K562 (cell line): Measurements from ENCODE around the gene VSTM2B. TPM values are rescaled to one million over a fixed set of nuclear protein-coding genes. Genes with fewer than 3 reads are reported as not detected.

Experiments used
- ARID3A ChIP-seq: IDR thresholded peaks from 2 replicates; pipeline ENCODE4 v1.6.1; 2012; ENCODE audit warnings: low read depth, low read length, improper control_type of control experiment, borderline replicate concordance
- ATF3 ChIP-seq, 2 experiments: fragments of 450-650 bp in 1 of 2; sonication (generic) in 1 of 2; formaldehyde crosslinking in 1 of 2; IDR thresholded peaks in 1 of 2; conservative IDR thresholded peaks in 1 of 2; 2 replicates each; pipeline versions ENCODE4 v1.6.1 to v1.8.1; 2016 to 2023; ENCODE audit warnings: mild to moderate bottlenecking in 2 of 2, moderate library complexity in 2 of 2, inconsistent platforms in 1 of 2, missing genetic modification reagents in 1 of 2
- BCL6 ChIP-seq: fragments of 250-450 bp; sonication (Bioruptor Pico); IDR thresholded peaks from 2 replicates; pipeline ENCODE4 v1.4.0; 2020
- BCLAF1 ChIP-seq, 2 experiments: fragments of 450-650 bp in 1 of 2; IDR thresholded peaks; 2 replicates each; pipeline ENCODE4 v1.6.1; 2011 to 2017; ENCODE audit warnings: low read depth in 2 of 2, antibody characterized with exemption in 1 of 2, borderline replicate concordance in 1 of 2, low read length in 1 of 2, mild to moderate bottlenecking in 1 of 2, mixed read lengths in 1 of 2; ENCODE audit not compliant: control insufficient read depth in 1 of 2
- BRD9 ChIP-seq: fragments of 450-650 bp; IDR thresholded peaks from 2 replicates; pipeline ENCODE4 v1.6.1; 2018; ENCODE audit warnings: low read depth; ENCODE audit not compliant: partially characterized antibody
- CBFB ChIP-seq: sonication (generic); formaldehyde crosslinking; IDR thresholded peaks from 2 replicates; pipeline ENCODE4 v1.4.0; 2020; ENCODE audit warnings: mild to moderate bottlenecking, missing genetic modification reagents
- ETV6 ChIP-seq, 3 experiments: fragments of 150-350 bp in 1 of 3; sonication (generic) in 1 of 3; formaldehyde crosslinking in 1 of 3; IDR thresholded peaks; 2 replicates each; pipeline versions ENCODE4 v1.6.1 to v1.8.0; 2014 to 2022; ENCODE audit warnings: borderline replicate concordance in 2 of 3, low read depth in 2 of 3, antibody characterized with exemption in 1 of 3, low read length in 1 of 3, mild to moderate bottlenecking in 1 of 3, missing genetic modification reagents in 1 of 3
- KLF1 ChIP-seq: fragments of 450-650 bp; IDR thresholded peaks from 2 replicates; pipeline ENCODE4 v1.6.1; 2016; ENCODE audit warnings: missing genetic modification characterization, missing compliant biosample characterization
- MTA3 ChIP-seq: fragments of 450-650 bp; formaldehyde crosslinking; IDR thresholded peaks from 2 replicates; pipeline ENCODE4 v1.6.1; 2017; ENCODE audit warnings: mild to moderate bottlenecking, borderline replicate concordance
- NFXL1 ChIP-seq: fragments of 450-650 bp; formaldehyde crosslinking; IDR thresholded peaks from 2 replicates; pipeline ENCODE4 v1.4.0; 2021; ENCODE audit warnings: mild to moderate bottlenecking
- RBM39 ChIP-seq: fragments of 200-400 bp; formaldehyde crosslinking; optimal IDR thresholded peaks from 2 replicates; pipeline ENCODE3; 2018; ENCODE audit warnings: low read depth, low read length
- SLC30A9 ChIP-seq: fragments of 250-450 bp; sonication (Bioruptor Pico); IDR thresholded peaks from 2 replicates; pipeline ENCODE4 v1.8.0; 2022; ENCODE audit warnings: mild to moderate bottlenecking, moderate library complexity
- SMC3 ChIP-seq: conservative IDR thresholded peaks from 2 replicates; pipeline ENCODE4 v1.6.1; 2011; ENCODE audit warnings: low read depth, low read length, improper control_type of control experiment; ENCODE audit not compliant: insufficient read depth
- TCF15 ChIP-seq: fragments of 250-450 bp; sonication (Bioruptor Pico); IDR thresholded peaks from 2 replicates; pipeline ENCODE4 v1.8.0; 2022; ENCODE audit warnings: moderate library complexity, mild to moderate bottlenecking, inconsistent platforms
- ZNF175 ChIP-seq: fragments of 200-800 bp; sonication (Bioruptor generic); IDR thresholded peaks from 2 replicates; pipeline ENCODE4 v1.6.1; 2016; ENCODE audit warnings: low read depth, mild to moderate bottlenecking, missing genetic modification characterization, missing compliant biosample characterization
- ZNF277 ChIP-seq: fragments of 250-450 bp; sonication (Bioruptor Pico); IDR thresholded peaks from 2 replicates; pipeline ENCODE4 v1.8.0; 2022; ENCODE audit warnings: inconsistent platforms, mild to moderate bottlenecking, moderate library complexity, borderline replicate concordance
- ZNF76 ChIP-seq: fragments of 250-450 bp; sonication (Bioruptor Pico); IDR thresholded peaks from 2 replicates; pipeline ENCODE4 v1.4.0; 2020; ENCODE audit warnings: mild to moderate bottlenecking, moderate library complexity, borderline replicate concordance
- polyA plus RNA-seq, 8 experiments: library from polyadenylated mRNA; depleted of rRNA in 4 of 8; stranded (reverse) in 5 of 8; unstranded in 3 of 8; fragments of >200 nt; fragmentation: Nextera tagmentation in 2 of 8; fragmentation: Illumina TruSeq in 1 of 8; extraction: Ambion mirVana in 2 of 8; extraction: Trizol in 1 of 8; gene quantifications; 2 replicates each; pipeline versions ENCODE4 v1.2.1 to v1.2.3, GENCODE V29; 2011 to 2014; ENCODE audit warnings: inconsistent platforms in 1 of 8, missing spikeins in 1 of 8
- total RNA-seq, 7 experiments: library from RNA; depleted of rRNA in 6 of 7; stranded (reverse); fragments of >200 nt in 6 of 7; fragmentation: Illumina TruSeq in 2 of 7; extraction: Trizol in 2 of 7; gene quantifications; 2 replicates each; pipeline versions ENCODE4 v1.2.1 to v1.2.3, GENCODE V29; 2011 to 2021; ENCODE audit warnings: low replicate concordance in 1 of 7
- TF ChIP-seq, protein P1 (sequence below): fragments of 250-450 bp; sonication (Bioruptor Pico); IDR thresholded peaks from 2 replicates; pipeline ENCODE4 v1.8.0; 2021; ENCODE audit warnings: moderate library complexity, mild to moderate bottlenecking, inconsistent platforms

Gene VSTM2B
- total and polyA plus RNA-seq, 9 of the 15 experiments (the other 6 are each of a cell fraction or from before 2014, with no cell fraction given), result not detected

DNA sequence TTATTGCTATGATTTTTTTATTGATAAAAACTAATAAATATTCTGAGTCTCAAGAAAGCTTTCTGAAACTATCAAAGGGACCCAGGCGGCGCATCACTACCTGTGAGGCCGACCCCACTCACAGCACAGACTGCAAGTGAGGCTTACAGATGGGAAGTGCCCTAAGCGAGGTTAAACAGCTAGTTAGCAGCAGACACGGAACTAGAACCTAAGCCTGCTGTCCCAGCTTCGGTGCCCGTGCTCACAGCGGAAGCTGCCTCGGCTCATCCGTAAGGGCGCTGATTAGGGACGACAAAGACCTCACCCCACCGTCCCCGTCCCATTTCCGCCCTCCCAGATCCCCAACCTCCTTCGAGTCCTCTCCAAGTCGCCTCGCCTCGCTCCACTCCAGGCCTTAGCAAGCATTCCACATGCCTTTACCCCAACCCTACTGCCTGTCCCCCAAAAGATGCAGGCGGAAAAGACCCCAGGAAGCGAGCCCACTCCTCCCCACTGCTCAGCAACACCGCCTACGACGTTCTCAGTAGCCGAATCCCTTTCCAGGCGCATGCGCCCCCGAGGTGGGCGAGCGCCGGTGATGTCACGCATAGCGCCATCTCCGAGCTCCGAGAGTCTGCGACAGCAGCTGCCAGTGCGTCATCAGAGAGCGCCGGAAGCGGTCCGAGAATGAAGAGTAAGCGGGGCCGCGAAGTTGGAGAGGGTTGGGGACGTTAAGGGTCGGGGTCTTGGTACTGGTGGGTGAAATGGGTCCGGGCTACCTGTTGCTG lies 80.0 kb downstream of the VSTM2B start, which contains the start of gene POP4 (continued):
- TF ChIP-seq ZNF175 (CRISPR knock-in tag), result no peak
- TF ChIP-seq MTA3, result peak; percentile 78
- peak; percentile 87 for TF ChIP-seq ATF3 (IDR thresholded peaks at IDR 0.05)
- peak; percentile 45; the same call in 1 of the 2 replicates for TF ChIP-seq ATF3 (CRISPR knock-in tag; conservative IDR thresholded peaks at IDR 0.05)
- no peak for TF ChIP-seq SLC30A9
- TF ChIP-seq BRD9, result no peak
- TF ChIP-seq ZNF76, result no peak
- no peak for TF ChIP-seq CBFB (CRISPR knock-in tag)
- TF ChIP-seq ARID3A, result no peak
- no peak for TF ChIP-seq RBM39
- TF ChIP-seq ZNF277 (CRISPR knock-in tag), result no peak
- TF ChIP-seq, protein P1, sequence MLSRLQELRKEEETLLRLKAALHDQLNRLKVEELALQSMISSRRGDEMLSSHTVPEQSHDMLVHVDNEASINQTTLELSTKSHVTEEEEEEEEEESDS (CRISPR knock-in tag), result no peak
- TF ChIP-seq ETV6 (IDR thresholded peaks at IDR 0.05; ENCODE audit: borderline replicate concordance in 1 of 2, low read depth in 2 of 2, low read length in 1 of 2), result no peak
- no peak for TF ChIP-seq ETV6 (CRISPR knock-in tag; IDR thresholded peaks at IDR 0.05; ENCODE audit: borderline replicate concordance)
- TF ChIP-seq KLF1, result peak; percentile 40; the same call in 1 of the 2 replicates
- no peak for TF ChIP-seq BCLAF1 (IDR thresholded peaks at IDR 0.05; ENCODE audit: borderline replicate concordance in 1 of 2, control insufficient read depth in 1 of 2, low read depth in 2 of 2, low read length in 1 of 2)
- TF ChIP-seq TCF15 (CRISPR knock-in tag), result no peak
- no peak for TF ChIP-seq NFXL1 (CRISPR knock-in tag)
- no peak for TF ChIP-seq SMC3
- TF ChIP-seq BCL6 (CRISPR knock-in tag), result no peak
